HG03280 (cell line): ENCODE measurements around the gene RSPH10B.
"Not testable (repeated sequence)": the region's sequence is repeated elsewhere in the genome, so short reads cannot be mapped to it uniquely, and the experiment has no call there.

Experiments
- ATAC-seq: cut with Tn5 transposase; IDR thresholded peaks from one replicate; pipeline ENCODE4 v1.9.1; 2021; ENCODE audit warnings: mild to moderate bottlenecking, moderate library complexity; ENCODE audit not compliant: unreplicated experiment

Gene RSPH10B

DNA sequence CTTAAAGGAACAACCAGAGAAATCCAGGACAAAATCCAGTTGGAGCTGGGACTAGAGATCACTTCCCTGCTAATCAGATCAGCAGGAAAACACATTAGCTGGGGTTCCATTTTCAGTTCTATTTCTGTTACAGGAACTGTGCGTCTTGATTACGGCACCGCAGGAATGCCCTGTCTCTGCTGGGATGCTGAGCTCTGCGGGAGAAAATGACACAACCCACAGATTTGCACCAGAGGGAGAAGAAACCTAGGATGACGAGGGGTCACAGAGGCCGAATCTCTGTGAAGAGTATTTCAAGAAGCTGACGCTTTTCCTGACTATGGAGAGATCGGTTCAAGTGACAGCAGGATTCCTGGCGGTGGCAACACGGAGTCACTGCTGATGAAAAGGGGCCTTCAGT is 40.2 kb downstream of the RSPH10B start:
- ATAC-seq = not testable (repeated sequence)

DNA sequence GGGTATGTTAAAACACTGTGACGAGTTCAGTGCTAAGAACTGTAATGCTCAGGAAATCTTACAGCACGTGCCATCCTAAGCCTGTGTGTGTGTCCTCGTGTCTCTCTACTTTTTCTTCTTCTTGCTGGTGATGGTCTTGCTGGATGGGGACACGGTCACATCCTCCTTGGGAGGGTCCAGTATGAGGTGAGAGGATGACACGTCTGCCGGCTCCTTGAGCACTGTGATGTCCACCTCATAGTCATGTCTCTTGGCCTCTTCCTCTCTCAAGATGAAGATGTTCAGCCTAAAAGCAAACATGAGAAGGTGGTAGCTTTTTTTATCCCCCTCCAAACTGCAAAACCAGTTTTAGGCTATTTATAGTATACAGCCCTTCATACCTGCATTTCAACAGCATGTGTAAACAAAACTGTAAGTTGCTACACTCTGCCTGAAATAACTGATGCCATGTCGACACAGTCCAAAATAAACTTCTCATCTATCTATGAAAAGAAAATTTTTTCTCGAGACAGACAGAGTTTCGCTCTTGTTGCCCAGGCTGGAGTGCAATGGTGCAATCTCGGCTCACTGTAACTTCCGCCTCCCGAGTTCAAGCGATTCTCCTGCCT is 44.1 kb downstream of the RSPH10B start:
- not testable (repeated sequence) for ATAC-seq

DNA sequence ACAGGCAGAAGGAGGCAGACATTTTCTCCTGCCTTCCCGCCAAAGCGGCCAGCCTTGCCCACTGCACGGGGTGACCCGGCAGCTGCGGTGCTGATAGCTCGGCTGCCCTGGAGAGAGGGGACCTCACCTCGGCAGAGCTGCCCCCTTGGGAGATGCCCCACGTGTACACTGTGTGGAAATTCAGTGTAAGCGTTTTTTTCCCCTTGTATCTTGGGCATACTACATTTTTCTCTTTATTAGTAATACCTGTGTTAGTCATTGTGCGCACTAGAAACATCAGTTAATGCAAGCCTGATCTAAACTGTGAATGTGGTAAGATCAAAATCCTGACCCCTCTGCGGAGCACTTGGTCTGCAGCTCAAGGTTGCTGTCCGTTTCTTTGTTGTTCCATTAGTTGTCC is 45.9 kb downstream of the RSPH10B start:
- ATAC-seq = not testable (repeated sequence)

DNA sequence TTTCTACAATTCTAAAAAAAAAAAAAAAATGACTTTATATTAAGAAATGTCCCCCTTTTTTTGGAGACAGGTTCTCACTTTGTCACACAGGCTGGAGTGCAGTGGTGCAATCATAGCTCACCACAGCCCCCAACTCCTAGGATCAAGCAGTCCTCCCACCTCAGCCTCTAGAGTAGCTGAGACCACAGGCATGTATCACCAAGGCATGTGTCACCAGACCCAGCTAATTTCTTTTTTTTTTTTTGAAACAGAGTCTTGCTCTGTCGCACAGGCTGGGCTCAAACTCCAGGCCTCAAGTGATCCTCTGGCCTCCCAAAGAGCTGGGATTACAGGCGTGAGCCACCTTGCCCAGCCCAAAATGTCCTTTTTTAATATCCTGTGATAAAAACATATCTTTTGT is 46.3 kb downstream of the RSPH10B start:
- ATAC-seq = not testable (repeated sequence)

DNA sequence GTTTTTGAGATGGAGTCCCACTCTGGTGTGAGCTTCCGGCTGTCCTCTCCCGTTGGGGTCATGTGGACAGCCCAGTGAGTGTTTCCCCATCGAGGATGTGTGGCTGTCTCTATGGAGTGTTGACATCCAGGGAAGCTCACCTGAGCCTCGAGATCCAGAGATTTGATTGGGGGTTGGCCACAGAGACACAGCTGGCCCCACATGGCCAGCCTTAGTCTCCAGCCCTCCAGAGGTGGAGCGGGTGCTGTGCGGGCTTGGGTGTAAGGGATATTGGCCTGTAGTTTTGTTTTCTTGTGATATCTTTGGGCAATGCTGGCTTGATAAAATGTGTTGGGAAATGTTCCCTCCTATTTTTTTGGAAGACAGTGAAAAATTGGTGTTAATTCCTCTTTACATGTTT is 54.0 kb downstream of the RSPH10B start:
- not testable (repeated sequence) for ATAC-seq

DNA sequence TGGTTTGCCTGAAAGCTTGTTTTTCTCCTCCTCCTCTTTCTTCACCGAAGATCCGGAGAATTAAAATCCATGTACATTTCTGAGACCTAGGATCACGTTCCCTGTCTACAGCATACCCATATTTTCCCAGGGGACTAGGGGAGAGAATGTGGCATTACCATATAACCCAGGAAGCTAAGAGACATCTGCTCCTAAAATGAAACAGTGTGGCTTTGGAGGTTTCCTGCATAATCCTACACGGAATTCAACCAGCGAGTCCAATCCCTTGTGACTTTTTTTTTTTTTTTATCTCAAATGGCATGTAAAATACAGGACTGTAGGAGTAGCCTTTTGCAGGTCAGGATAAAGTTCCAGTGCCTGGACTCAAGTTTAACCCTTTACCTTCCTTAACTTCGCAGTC is 61.7 kb downstream of the RSPH10B start:
- ATAC-seq = not testable (repeated sequence)

DNA sequence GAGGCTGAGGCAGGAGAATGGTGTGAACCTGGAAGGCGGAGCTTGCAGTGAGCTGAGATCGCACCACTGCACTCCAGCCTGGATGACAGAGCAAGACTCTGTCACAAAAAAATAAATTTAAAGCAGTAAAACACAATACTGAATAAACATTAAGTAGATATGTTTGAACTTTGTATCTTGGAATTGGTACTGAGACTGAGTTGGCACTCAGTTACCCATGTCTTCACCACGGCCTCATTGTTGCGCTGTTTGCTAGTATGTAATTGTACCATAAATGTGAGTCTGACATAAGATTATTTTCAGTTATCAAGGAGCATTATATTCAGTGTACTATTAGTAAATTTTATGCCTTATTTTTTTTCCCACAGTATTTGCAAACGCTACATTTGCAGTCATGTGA is 65.8 kb downstream of the RSPH10B start:
- not testable (repeated sequence) for ATAC-seq

DNA sequence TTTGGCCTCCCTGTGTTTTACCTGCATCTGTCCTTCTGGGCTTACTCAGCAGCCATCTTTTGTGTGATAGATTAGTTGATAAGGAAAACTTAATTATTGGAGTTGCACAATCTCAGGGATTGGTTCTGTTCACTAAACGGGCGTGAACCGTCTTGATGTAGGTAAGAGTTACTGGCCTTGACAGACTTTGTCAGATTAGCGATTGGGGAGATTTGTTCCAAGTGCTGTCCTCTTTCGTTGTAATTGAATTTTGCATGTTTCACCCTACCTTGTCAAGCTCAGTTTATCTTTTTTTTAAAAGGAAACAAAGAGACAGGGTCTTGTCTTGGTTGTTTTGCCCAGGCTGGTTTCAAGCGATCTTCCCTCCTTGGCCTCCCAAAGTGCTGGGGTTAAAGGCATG is 67.5 kb downstream of the RSPH10B start:
- not testable (repeated sequence) for ATAC-seq

DNA sequence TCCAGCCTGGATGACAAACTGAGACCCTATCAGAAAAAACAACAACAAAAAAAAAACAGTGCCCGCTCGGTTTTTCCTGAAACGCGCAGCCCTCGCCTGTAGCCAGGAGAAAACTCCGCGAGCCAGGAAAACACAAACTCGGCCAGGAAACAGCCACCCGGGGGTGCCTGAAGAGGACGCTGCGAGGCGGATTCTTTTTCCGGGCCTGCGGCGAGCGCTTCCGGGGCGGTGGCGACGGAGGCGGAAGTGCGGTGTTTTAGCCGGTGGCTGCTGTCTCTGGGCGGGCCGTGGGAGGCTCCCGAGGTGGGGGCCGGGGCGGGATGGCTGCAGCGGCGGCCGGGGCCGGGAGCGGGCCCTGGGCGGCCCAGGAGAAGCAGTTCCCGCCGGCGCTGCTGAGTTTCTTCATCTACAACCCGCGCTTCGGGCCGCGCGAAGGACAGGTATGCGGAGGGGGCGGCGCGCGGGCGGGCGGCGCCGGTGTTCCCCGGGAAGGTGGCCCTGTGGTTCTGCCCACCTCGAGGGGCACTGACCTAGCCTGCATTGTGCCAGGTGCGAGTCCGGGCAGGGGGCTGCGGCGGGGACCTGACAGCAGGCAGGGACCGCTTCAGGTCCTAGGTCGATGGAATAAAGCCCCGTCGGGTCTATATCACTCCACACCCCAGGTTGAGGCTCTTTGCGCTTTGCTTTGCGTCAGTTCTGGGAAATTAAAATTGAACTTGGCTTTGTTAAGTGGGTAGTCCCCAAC is 71.8 kb downstream of the RSPH10B start, which contains the start of gene CCZ1:
Gene CCZ1 (plus strand): TSS at position 254 of the 745 bp plus-strand sequence. CDS start 67 bp downstream, at position 321.
- ATAC-seq = peak; percentile 95

DNA sequence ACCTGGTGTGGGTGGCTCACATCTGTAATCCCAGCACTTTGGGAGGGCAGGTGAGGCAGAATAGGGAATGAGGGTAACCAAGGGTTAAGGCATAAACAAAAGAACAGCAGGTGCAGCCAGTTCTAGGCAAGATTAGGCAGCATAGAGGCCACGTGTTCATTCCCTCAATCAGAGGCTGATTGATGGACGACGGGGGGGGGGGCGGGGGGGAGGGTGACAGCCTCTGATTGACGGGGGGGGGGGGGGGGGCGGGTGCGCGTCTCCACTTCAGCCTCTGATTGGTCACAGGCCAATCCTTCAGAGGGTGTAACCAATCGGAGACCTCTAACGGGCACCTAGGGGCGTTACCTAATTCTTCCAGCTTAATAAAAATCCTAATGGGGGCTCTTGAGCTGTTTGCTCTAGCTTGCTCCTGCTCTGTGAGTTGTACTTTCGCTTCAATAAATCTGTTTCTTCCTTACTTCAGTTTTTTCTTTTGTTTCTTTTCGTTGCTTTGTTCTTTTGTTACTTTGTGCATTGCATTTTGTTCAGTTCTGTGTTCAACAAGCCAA is 73.0 kb downstream of the RSPH10B start:
- ATAC-seq = not testable (repeated sequence)

DNA sequence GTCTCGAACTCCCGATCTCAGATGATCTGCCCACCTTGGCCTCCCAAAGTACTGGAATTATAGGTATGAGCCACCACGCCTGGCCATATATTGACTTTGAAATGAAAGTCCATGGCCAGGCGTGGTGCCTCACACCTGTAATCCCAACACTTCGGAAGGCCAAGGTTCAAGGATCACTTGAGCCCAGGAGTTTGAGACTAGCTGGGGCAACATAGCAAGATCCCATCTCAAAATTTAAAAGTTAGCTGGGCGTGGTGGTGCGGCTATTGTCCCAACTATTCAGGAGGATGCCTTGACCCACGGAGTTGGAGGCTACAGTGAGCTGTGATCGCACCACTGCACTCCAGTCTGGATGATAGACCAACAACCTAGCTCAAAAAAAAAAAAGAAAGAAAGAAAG is 78.0 kb downstream of the RSPH10B start:
- ATAC-seq = no peak

DNA sequence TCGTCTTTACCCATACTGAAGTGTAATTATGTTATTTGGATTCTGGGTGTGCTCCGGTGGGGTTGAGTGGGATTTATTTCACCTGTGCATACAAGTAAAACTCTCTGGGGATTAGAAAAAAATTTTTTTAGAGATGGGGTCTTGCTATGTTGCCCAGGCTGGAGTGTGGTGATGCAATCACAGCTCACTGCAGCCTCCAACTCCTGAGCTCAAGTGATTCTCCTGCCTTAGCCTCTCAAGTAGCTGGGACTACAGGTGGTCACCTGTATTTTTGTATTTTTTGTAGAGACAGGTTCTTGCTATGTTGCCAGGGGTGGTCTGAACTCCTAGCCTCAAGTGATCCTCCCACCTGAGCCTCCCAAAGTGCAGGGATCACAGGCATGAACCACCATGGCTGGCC is 80.2 kb downstream of the RSPH10B start:
- ATAC-seq = not testable (repeated sequence)

DNA sequence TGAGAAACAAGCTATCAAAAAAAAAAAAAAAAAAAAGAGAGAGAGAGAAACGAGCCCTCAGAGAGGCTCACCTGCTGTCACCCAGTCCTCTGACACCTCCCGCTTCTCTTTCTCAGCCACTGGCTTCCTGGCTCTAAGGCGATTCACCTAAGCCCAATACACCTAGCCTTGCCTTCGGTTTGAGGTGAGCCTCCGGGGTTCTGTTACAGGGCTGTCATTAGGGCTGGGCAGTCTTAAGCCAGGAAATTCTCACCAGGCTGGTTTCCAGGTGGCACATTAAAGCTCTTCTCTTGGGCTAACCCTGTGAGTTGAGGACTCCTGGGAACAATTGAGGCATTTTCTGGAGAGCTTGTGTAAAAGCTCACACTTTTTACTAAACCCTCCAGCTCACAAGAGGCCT is 82.5 kb downstream of the RSPH10B start:
- not testable (repeated sequence) for ATAC-seq

DNA sequence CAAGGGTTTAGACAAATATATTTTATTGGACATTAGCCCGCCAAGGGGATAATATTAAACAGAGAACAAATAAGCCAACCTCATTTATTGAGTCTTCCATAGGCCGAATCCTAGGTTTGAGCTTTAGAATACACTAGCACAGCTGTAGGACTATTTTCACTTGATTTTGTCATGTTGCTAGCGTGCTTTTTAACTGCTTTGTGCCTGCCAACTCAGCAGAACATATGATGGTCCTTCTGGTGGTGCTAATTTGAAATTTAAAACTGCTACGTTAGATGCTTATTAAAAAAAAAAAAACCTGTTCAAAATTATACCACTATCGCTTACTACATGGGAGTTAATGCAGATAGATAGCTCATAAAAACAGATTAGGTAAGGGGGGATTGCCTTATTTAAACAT is 86.1 kb downstream of the RSPH10B start:
- not testable (repeated sequence) for ATAC-seq

DNA sequence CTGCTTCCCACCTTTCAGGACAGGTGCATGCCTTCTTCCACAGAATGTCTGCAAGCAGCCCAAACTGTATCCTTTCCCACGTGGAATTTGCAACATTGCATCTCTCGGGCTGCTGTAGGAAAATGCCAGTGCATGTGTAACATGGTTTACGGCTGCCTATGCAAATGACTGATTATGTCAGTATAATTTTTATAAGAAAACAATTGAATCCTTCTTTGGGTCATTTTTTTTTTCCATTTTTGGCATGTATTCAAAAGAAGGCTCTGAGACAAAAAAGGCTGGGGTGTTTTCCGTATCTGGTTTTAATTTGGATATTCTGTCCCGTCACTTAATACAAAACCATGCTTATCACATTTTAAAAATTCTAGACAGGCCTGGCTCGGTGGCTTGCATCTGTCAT is 90.4 kb downstream of the RSPH10B start:
- not testable (repeated sequence) for ATAC-seq

DNA sequence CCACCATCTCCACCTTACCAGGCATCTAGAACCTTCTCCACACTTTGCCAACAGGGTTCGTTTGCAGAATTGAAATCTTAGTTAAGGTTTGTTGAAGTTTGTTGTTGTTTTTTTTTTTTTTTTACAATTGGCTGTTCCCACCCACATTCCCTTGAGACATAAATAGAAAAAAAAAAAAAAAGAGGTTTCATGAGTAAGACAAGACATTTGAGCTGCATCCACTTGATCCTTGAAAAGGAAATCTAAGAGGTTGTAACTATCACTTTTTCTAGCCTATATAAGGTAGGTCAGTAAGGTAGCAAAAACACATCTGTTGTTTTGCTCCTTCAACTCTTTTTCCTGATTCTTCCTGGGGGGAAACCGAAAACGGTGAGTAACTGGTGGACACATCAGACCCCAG is 90.9 kb downstream of the RSPH10B start:
- not testable (repeated sequence) for ATAC-seq
